Trophoblast cell (in vitro differentiated cells and primary cell): ENCODE data around the gene KRTAP17-1.

ENCODE experiments used
- DNase-seq, 2 donors: peaks; one replicate each; pipeline ENCODE4 v3.0.0-alpha.2; 2016
- H2AFZ ChIP-seq: 2 replicates; pipeline ENCODE4 v1.6.1; 2013; ENCODE audit warnings: low read length, moderate library complexity, mild to moderate bottlenecking; ENCODE audit not compliant: insufficient read depth, poor library complexity
- H2AK5ac ChIP-seq: 2 replicates; pipeline ENCODE4 v1.6.1; 2013; ENCODE audit warnings: mild to moderate bottlenecking, low read length
- H2BK120ac ChIP-seq: 2 replicates; pipeline ENCODE4 v1.6.1; 2013; ENCODE audit warnings: low read length, mild to moderate bottlenecking, moderate library complexity; ENCODE audit not compliant: insufficient read depth, poor library complexity
- H2BK12ac ChIP-seq: 2 replicates; pipeline ENCODE4 v1.6.1; 2013; ENCODE audit warnings: mild to moderate bottlenecking, low read length, moderate library complexity
- H2BK5ac ChIP-seq: 2 replicates; pipeline ENCODE4 v1.6.1; 2013; ENCODE audit warnings: low read length, low read depth, moderate library complexity, mild to moderate bottlenecking; ENCODE audit not compliant: poor library complexity
- H3K14ac ChIP-seq: 2 replicates; pipeline ENCODE4 v1.6.1; 2013; ENCODE audit warnings: mild to moderate bottlenecking, low read length
- H3K18ac ChIP-seq: 2 replicates; pipeline ENCODE4 v1.6.1; 2013; ENCODE audit warnings: mild to moderate bottlenecking, low read length
- H3K23ac ChIP-seq: 2 replicates; pipeline ENCODE4 v1.6.1; 2013; ENCODE audit warnings: low read length
- H3K27ac ChIP-seq: 2 replicates; pipeline ENCODE4 v1.5.1; 2013; ENCODE audit warnings: low read depth, mild to moderate bottlenecking, inconsistent platforms, low read length, moderate library complexity
- H3K27me3 ChIP-seq: 2 replicates; pipeline ENCODE4 v1.6.1; 2013; ENCODE audit warnings: inconsistent platforms, mild to moderate bottlenecking, low read length, moderate library complexity; ENCODE audit not compliant: insufficient read depth
- H3K36me3 ChIP-seq, 2 experiments: 1 replicate in 1 of 2; 2 replicates in 1 of 2; pipeline ENCODE4 v1.6.1; 2013; ENCODE audit warnings: low read length in 2 of 2, mild to moderate bottlenecking in 2 of 2, moderate library complexity in 1 of 2; ENCODE audit not compliant: insufficient read depth in 2 of 2, control insufficient read depth in 1 of 2
- H3K4ac ChIP-seq: 2 replicates; pipeline ENCODE4 v1.6.1; 2013; ENCODE audit warnings: low read depth, mild to moderate bottlenecking, low read length, moderate library complexity
- H3K4me1 ChIP-seq, 2 experiments: 1 replicate in 1 of 2; 2 replicates in 1 of 2; pipeline ENCODE4 v1.6.1; 2013; ENCODE audit warnings: low read length in 2 of 2, mild to moderate bottlenecking in 2 of 2, moderate library complexity in 1 of 2; ENCODE audit not compliant: insufficient read depth in 2 of 2, control insufficient read depth in 1 of 2
- H3K4me2 ChIP-seq: 2 replicates; pipeline ENCODE4 v1.6.1; 2013; ENCODE audit warnings: inconsistent platforms, mild to moderate bottlenecking, low read length, moderate library complexity
- H3K4me3 ChIP-seq: 2 replicates; pipeline ENCODE4 v1.5.1; 2013; ENCODE audit warnings: mild to moderate bottlenecking, low read depth, low read length, inconsistent platforms
- H3K79me1 ChIP-seq: one replicate; pipeline ENCODE4 v1.6.1; 2013; ENCODE audit warnings: low read length
- H3K79me2 ChIP-seq: 2 replicates; pipeline ENCODE4 v1.6.1; 2013; ENCODE audit warnings: low read length, mild to moderate bottlenecking; ENCODE audit not compliant: control insufficient read depth, insufficient read depth, poor library complexity
- H3K9ac ChIP-seq: 2 replicates; pipeline ENCODE4 v1.6.1; 2013; ENCODE audit warnings: mild to moderate bottlenecking, low read length
- H3K9me3 ChIP-seq: 2 replicates; pipeline ENCODE4 v1.6.1; 2013; ENCODE audit warnings: low read depth, mild to moderate bottlenecking, control low read depth, inconsistent platforms, low read length; ENCODE audit not compliant: insufficient read depth
- H4K12ac ChIP-seq: 2 replicates; pipeline ENCODE4 v1.6.1; 2013; ENCODE audit warnings: low read depth, mild to moderate bottlenecking, low read length, moderate library complexity
- H4K8ac ChIP-seq: 2 replicates; pipeline ENCODE4 v1.6.1; 2013; ENCODE audit warnings: low read depth, mild to moderate bottlenecking, low read length, moderate library complexity
- H4K91ac ChIP-seq: one replicate; pipeline ENCODE4 v1.6.1; 2013; ENCODE audit warnings: low read depth, mild to moderate bottlenecking, low read length, moderate library complexity
- WGBS: extraction: QIAGEN DNeasy Blood & Tissue Kit; methylation state at CpG from one replicate; pipeline ENCODE4 v1.1.7; 2013; ENCODE audit warnings: missing lambda C conversion rate; ENCODE audit not compliant: insufficient read length, insufficient coverage; ENCODE audit errors: extremely low coverage; 5-methylcytosine and 5-hydroxymethylcytosine counted together

KRTAP17-1 gene

GRCh38 chr17:41322903-41323895 lies 7.7 kb upstream of the KRTAP17-1 start:
- no CpG with 5 or more reads among the region's 11 CpGs for WGBS

DNA sequence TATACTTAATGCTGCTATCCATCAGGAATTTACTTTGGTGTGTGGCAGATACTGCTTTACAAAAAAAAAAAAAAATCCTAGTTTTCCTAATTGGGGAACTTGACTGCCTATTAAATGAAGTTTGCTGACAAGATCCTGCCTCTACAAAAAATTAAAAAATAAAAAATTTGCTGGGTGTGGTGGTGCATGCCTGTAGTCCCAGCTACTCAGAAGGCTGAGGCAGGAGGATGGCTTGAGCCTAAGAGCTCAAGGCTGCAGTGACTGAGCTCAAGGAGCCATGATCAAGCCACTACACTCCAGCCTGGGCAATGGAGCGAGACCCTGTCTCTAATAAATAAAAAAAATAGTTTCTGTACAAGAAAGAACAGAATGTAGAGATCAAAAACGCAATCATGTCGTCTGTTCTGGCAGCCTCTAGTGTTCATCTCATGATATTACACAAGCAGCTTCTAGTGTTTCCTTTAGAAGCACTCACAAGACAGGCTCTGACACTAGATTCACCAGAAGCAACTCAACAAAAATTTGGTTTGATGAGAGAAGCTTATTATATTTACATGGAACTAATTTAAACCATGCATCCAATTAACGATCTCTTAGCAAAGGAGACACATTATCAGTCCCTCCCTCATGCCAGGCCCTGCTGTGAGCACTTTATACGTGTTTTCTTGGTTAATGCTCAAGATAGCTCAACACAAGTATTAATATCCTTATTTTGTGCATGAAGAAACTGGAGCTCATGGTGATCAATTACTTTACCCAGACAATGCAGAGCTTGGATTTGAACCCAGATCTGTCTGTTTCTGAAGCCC lies 6.8 kb upstream of the KRTAP17-1 start:
- H3K14ac ChIP-seq = no peak overlapping the region
- no peaks in the 10 kb centered on the region for H3K9me3 ChIP-seq
- no peak overlapping the region for H2AK5ac ChIP-seq
- no peak overlapping the region for H3K4ac ChIP-seq
- H3K4me2 ChIP-seq = no peak overlapping the region
- H2BK5ac ChIP-seq = no peak overlapping the region
- no peaks in the 10 kb centered on the region for H3K27me3 ChIP-seq
- H4K8ac ChIP-seq = no peak overlapping the region
- H2AFZ ChIP-seq = no peak overlapping the region
- no peak overlapping the region for H4K12ac ChIP-seq
- H3K4me1 ChIP-seq = peaks cover 6 to 8% of the 10 kb centered on the region in 2 experiments
- H3K79me2 ChIP-seq = no peaks in the 10 kb centered on the region
- H3K18ac ChIP-seq = no peak overlapping the region
- H3K79me1 ChIP-seq = peaks cover 2% of the 10 kb centered on the region
- peak in 1 of 2 donors; percentile 70 for DNase-seq
- H3K4me3 ChIP-seq = no peak overlapping the region
- no peak overlapping the region for H3K23ac ChIP-seq
- H3K36me3 ChIP-seq = no peaks in the 10 kb centered on the region
- H3K9ac ChIP-seq = no peak overlapping the region
- H3K27ac ChIP-seq = no peak overlapping the region
- no peak overlapping the region for H4K91ac ChIP-seq
- no peak overlapping the region for H2BK120ac ChIP-seq
- no CpG with 5 or more reads among the region's 5 CpGs for WGBS
- no peak overlapping the region for H2BK12ac ChIP-seq

More at GRCh38 chr17:41322903-41323895, 7.7 kb upstream of the KRTAP17-1 start:
- no peak overlapping the region for H3K4ac ChIP-seq
- peak overlapping the region; percentile 51 for H2AK5ac ChIP-seq
- no peak overlapping the region for H4K12ac ChIP-seq
- no peaks in the 10 kb centered on the region for H3K36me3 ChIP-seq
- peak; percentile 79 to 89 for DNase-seq
- peaks cover 6 to 8% of the 10 kb centered on the region in 2 experiments for H3K4me1 ChIP-seq
- no peak overlapping the region for H3K14ac ChIP-seq
- H3K27ac ChIP-seq = no peak overlapping the region
- no peaks in the 10 kb centered on the region for H3K9me3 ChIP-seq
- no peak overlapping the region for H3K4me2 ChIP-seq
- no peak overlapping the region for H2BK5ac ChIP-seq
- no peak overlapping the region for H3K4me3 ChIP-seq
- no peak overlapping the region for H3K9ac ChIP-seq
- no peak overlapping the region for H2AFZ ChIP-seq
- H4K91ac ChIP-seq = peak overlapping the region; percentile 5
- H2BK12ac ChIP-seq = peak overlapping the region; percentile 23
- no peaks in the 10 kb centered on the region for H3K27me3 ChIP-seq
- H3K79me1 ChIP-seq = peaks cover 2% of the 10 kb centered on the region
- no peak overlapping the region for H3K23ac ChIP-seq
- H3K18ac ChIP-seq = no peak overlapping the region
- no peaks in the 10 kb centered on the region for H3K79me2 ChIP-seq
- no peak overlapping the region for H4K8ac ChIP-seq
- no peak overlapping the region for H2BK120ac ChIP-seq

DNA sequence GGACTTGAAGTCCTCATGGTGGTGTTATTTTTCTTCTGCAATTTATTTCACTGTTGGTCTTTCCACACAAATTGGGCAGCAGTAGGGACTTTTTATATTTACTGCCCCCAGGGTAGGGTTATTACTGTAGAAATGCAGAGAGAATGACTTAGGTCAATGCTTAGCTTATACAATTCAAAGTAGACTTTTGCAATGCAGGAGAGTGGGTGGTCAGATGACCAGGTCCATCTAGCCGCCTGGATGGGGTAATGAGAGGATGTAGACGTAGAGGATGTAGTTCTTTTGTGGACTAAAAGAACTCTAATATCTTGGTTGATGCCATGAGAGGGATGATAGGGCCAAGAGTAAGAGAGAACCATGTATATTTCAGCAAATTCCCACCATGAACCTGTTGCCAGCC lies 2.7 kb upstream of the KRTAP17-1 start:
- no peak overlapping the region for H2AFZ ChIP-seq
- H4K12ac ChIP-seq = no peak overlapping the region
- H3K9me3 ChIP-seq = no peaks in the 10 kb centered on the region
- no peak overlapping the region for H3K27ac ChIP-seq
- peaks cover 2% of the 10 kb centered on the region for H3K79me1 ChIP-seq
- peaks cover 3 to 7% of the 10 kb centered on the region in 2 experiments for H3K4me1 ChIP-seq
- no peak overlapping the region for H3K4me3 ChIP-seq
- H2BK12ac ChIP-seq = no peak overlapping the region
- no peaks in the 10 kb centered on the region for H3K27me3 ChIP-seq
- no peak overlapping the region for H3K9ac ChIP-seq
- no peak overlapping the region for H4K8ac ChIP-seq
- no peak overlapping the region for H2AK5ac ChIP-seq
- H2BK5ac ChIP-seq = no peak overlapping the region
- H3K18ac ChIP-seq = no peak overlapping the region
- no peak for DNase-seq
- no peak overlapping the region for H3K23ac ChIP-seq
- no peaks in the 10 kb centered on the region for H3K79me2 ChIP-seq
- H3K4me2 ChIP-seq = no peak overlapping the region
- no CpG with 5 or more reads among the region's 2 CpGs for WGBS
- H2BK120ac ChIP-seq = no peak overlapping the region
- no peak overlapping the region for H3K4ac ChIP-seq
- H3K14ac ChIP-seq = no peak overlapping the region
- no peak overlapping the region for H4K91ac ChIP-seq
- no peaks in the 10 kb centered on the region for H3K36me3 ChIP-seq

- no peak overlapping the region for H3K4ac ChIP-seq
- no peak overlapping the region for H4K8ac ChIP-seq
- H3K23ac ChIP-seq = no peak overlapping the region
- no peak overlapping the region for H2AK5ac ChIP-seq
- no peaks in the 10 kb centered on the region for H3K4me1 ChIP-seq
- no peak overlapping the region for H3K14ac ChIP-seq
- H3K9me3 ChIP-seq = no peaks in the 10 kb centered on the region
- no peak overlapping the region for H4K12ac ChIP-seq
- no peak overlapping the region for H4K91ac ChIP-seq
- H2BK12ac ChIP-seq = no peak overlapping the region
- no peak overlapping the region for H2BK5ac ChIP-seq
- WGBS = no CpG with 5 or more reads among the region's 17 CpGs
- no peak overlapping the region for H3K4me2 ChIP-seq
- H3K27ac ChIP-seq = no peak overlapping the region
- no peak for DNase-seq
- no peak overlapping the region for H2BK120ac ChIP-seq
- no peak overlapping the region for H2AFZ ChIP-seq
- H3K18ac ChIP-seq = no peak overlapping the region
- H3K27me3 ChIP-seq = no peaks in the 10 kb centered on the region
- no peaks in the 10 kb centered on the region for H3K79me1 ChIP-seq
- H3K4me3 ChIP-seq = no peak overlapping the region
- H3K9ac ChIP-seq = no peak overlapping the region
- no peaks in the 10 kb centered on the region for H3K36me3 ChIP-seq
- H3K79me2 ChIP-seq = no peaks in the 10 kb centered on the region
These were observed 420 bp upstream of the KRTAP17-1 start for GRCh38 chr17:41315814-41316445.
